GM23248 (cell line): ENCODE measurements around the gene FAM72D.
"Not testable (repeated sequence)": the region's sequence is repeated elsewhere in the genome, so short reads cannot be mapped to it uniquely, and the experiment has no call there.

ENCODE experiments used
- EZH2 ChIP-seq: fragments of 200-600 bp; sonication (generic); IDR thresholded peaks from 2 replicates; pipeline ENCODE4 v1.6.1; 2018; ENCODE audit warnings: antibody characterized with exemption, mild to moderate bottlenecking; ENCODE audit not compliant: insufficient read depth, poor library complexity, severe bottlenecking
- EZH2phosphoT487 ChIP-seq: fragments of 200-600 bp; sonication (generic); IDR thresholded peaks from 2 replicates; pipeline ENCODE4 v1.6.1; 2018; ENCODE audit warnings: antibody characterized with exemption, moderate library complexity, mild to moderate bottlenecking, low read depth; ENCODE audit not compliant: insufficient read depth

DNA sequence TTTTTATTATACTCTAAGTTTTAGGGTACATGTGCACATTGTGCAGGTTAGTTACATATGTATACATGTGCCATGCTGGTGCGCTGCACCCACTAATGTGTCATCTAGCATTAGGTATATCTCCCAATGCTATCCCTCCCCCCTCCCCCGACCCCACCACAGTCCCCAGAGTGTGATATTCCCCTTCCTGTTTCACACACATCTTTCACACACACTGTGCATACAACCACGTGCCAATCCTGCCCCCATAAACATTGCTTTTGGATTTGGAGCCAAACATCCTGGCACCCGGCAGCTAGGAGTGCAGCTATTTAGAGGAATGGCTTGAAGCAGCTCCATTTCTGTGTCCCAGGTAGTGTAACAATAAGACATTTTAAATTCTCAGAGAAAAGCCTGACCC is 51.4 kb downstream of the FAM72D start:
- TF ChIP-seq EZH2phosphoT487, EZH2: not testable (repeated sequence)
